ENCODE data around the gene PLA2G3.

GRCh38 chr22:31088233-31088986 lies 51.9 kb downstream of the PLA2G3 start:
- TF ChIP-seq, protein P1, sequence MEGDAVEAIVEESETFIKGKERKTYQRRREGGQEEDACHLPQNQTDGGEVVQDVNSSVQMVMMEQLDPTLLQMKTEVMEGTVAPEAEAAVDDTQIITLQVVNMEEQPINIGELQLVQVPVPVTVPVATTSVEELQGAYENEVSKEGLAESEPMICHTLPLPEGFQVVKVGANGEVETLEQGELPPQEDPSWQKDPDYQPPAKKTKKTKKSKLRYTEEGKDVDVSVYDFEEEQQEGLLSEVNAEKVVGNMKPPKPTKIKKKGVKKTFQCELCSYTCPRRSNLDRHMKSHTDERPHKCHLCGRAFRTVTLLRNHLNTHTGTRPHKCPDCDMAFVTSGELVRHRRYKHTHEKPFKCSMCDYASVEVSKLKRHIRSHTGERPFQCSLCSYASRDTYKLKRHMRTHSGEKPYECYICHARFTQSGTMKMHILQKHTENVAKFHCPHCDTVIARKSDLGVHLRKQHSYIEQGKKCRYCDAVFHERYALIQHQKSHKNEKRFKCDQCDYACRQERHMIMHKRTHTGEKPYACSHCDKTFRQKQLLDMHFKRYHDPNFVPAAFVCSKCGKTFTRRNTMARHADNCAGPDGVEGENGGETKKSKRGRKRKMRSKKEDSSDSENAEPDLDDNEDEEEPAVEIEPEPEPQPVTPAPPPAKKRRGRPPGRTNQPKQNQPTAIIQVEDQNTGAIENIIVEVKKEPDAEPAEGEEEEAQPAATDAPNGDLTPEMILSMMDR (IDR thresholded peaks at IDR 0.05), result no peak
- TF ChIP-seq POLR2A (IDR thresholded peaks at IDR 0.05), result no peak
